Renal pelvis (tissue), 12 donors: ENCODE results near the gene VAT1L. TPM values are rescaled to one million over a fixed set of nuclear protein-coding genes. Genes with fewer than 3 reads are reported as not detected.

Experiments used
- DNase-seq: peaks from one replicate; pipeline ENCODE4 v3.0.0-alpha.2; 2013
- long read RNA-seq, 16 experiments: transcript quantifications; one replicate each; lab custom pipeline, GENCODE V29; 2026
- polyA plus RNA-seq, 3 donors: library from polyadenylated mRNA; unstranded; fragments of 120-200 nt; gene quantifications; one replicate each; pipeline ENCODE4 v1.2.1, GENCODE V29; 2013; ENCODE audit not compliant: insufficient read length in 3 of 3

The VAT1L gene, protein sequence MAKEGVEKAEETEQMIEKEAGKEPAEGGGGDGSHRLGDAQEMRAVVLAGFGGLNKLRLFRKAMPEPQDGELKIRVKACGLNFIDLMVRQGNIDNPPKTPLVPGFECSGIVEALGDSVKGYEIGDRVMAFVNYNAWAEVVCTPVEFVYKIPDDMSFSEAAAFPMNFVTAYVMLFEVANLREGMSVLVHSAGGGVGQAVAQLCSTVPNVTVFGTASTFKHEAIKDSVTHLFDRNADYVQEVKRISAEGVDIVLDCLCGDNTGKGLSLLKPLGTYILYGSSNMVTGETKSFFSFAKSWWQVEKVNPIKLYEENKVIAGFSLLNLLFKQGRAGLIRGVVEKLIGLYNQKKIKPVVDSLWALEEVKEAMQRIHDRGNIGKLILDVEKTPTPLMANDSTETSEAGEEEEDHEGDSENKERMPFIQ
- polyA plus RNA-seq, result 1 to 10 TPM; 3.4 to 6.4 (median 3.7) TPM
- long read RNA-seq, donor 1, partial matches to known transcripts, result 0 of 1 reads
- long read RNA-seq, donor 1, other reads (novel, unspliced or antisense), result 0 of 1 reads
- long read RNA-seq, donor 2, partial matches to known transcripts, result 0 of 4 reads
- long read RNA-seq, donor 2, other reads (novel, unspliced or antisense), result 0 of 4 reads
- long read RNA-seq, donor 3, partial matches to known transcripts, result 0 of 1 reads
- long read RNA-seq, donor 3, other reads (novel, unspliced or antisense), result 0 of 1 reads
- long read RNA-seq, donor 4, partial matches to known transcripts, result 0 of 2 reads
- long read RNA-seq, donor 4, other reads (novel, unspliced or antisense), result 0 of 2 reads
- long read RNA-seq, donor 5, partial matches to known transcripts, result 0 of 1 reads
- long read RNA-seq, donor 5, other reads (novel, unspliced or antisense), result 0 of 1 reads
- long read RNA-seq, donor 6, partial matches to known transcripts, result 0 of 1 reads
- long read RNA-seq, donor 6, other reads (novel, unspliced or antisense), result 0 of 1 reads
- long read RNA-seq, donor 7, partial matches to known transcripts, result 0 of 2 reads
- long read RNA-seq, donor 7, other reads (novel, unspliced or antisense), result 0 of 2 reads
- long read RNA-seq, donor 8, result 0 reads
- long read RNA-seq, donor 9, partial matches to known transcripts, result 0 of 1 reads
- long read RNA-seq, donor 9, other reads (novel, unspliced or antisense), result 0 of 1 reads
- long read RNA-seq, donor 10, partial matches to known transcripts, result 0 of 1 reads
- long read RNA-seq, donor 10, other reads (novel, unspliced or antisense), result 0 of 1 reads
- long read RNA-seq, donor 11, result 0 reads
- long read RNA-seq, donor 12, partial matches to known transcripts, result 0 of 2 reads
- long read RNA-seq, donor 12, other reads (novel, unspliced or antisense), result 0 of 2 reads
- long read RNA-seq, donor 13, result 0 reads
- long read RNA-seq, donor 14, result 0 reads
- long read RNA-seq, donor 15, result 0 reads
- long read RNA-seq, donor 16, result 0 reads

DNA sequence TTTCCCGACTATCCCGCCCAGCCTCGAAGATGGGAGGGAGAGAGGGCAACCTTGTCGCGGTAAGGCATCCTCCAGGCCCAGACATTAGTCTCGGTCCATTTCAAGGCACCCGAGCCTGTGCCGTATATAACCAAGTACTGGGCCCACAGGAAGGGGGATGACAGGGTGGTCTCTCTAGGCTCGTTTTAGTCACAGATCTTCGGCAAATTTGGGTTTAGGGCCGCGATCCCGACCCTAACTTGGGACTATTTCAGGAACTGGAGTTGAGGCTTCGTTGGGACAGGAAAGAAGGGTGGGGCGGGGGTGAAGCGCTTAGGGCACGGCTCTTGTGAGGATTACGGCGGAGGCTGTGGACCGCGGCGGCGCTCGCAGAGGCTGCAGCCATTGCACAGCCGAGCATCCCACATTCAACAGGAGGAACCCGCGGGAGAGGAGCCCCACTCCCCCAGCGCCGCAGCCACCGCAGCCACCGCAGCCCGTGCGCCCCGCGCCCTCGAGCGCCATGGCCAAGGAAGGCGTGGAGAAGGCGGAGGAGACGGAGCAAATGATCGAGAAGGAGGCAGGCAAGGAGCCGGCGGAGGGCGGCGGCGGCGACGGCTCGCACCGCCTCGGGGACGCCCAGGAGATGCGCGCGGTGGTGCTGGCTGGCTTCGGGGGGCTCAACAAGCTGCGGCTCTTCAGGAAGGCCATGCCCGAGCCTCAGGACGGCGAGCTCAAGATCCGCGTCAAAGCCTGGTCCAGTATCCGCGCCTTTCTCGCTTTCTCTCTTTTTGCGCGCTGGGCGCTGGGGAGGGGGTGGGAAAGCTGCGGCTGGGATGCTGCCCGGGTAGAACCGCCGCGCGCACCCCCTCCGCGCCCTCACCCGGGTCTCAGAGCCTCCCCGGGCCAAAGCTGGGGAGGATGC lies at the start of gene VAT1L:
Gene VAT1L (plus strand): TSS at position 384 of the 904 bp plus-strand sequence. CDS start 119 bp downstream, at position 503.
- DNase-seq, result peak; percentile 58

DNA sequence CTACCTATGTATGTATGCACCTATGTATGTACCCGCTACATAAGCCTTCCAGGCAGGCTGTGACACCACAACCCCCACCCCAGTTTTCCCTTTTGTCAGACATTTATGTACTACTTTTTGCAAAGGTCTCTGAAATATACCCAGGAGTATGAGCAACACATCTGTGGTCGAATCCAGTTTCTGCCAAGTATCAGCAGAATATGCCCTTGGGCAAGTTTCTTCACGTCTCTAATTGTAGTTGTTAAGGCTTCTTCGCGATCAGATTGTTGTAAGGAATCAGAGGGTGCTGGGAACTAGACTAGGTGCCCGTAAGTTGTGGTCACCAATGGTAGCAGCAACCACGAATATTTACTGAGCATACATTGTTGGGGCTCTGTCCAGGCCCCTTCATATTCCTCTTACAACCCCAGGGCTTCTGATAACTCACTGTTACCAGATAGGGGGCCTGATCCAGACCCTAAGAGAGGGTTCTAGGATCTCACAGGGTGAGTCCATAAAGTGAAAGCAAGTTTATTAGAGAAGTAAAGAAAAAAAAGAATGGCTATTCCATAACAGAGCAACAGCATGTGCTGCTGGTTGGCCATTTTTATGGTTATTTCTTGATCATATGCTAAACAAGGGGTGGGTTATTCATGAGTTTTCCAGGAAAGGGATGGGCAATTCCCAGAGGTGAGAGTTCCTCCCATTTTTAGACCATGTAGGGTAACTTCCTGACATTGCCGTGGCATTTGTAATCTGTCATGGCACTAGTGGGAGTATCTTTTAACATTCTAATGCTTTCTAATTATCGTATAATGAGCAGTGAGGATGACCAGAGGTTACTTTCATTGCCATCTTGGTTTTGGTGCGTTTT lies 49.4 kb upstream of the VAT1L start:
- no peak for DNase-seq

DNA sequence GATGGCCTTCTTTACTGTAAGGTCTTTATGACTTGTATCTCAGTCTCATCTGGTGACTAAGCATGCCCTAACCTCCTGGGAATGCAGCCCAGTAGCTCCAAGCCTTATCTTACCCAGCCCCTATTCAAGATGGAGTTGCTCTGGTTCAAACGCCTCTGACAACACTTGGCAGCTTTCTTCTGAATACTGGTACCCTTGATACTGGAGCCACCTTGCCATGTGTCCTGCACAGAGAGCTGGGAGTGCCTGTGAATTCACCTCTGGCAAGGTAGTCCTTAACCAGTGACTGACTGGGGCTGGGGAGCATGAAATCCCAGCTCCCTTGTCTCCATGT lies 48.8 kb upstream of the VAT1L start:
- DNase-seq, result no peak

DNA sequence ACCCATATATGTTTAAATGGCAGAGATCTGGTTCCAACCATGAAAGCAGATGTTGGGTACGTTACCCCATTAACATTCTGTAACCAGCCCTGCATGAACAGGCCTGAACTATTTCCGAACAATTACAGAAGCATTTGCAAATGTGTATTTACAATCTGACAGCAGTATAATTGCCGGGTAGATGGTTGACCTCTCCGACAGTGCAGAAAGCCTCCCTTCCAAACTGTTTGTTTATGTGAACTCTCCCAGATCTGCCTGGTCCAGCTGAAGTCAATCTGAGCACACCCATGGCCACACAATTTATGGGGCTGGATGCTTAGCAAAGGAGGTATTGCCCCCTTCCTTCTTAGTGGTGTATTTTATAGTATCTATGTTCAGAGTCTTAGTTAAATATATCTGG lies 44.2 kb upstream of the VAT1L start:
- peak; percentile 34 for DNase-seq

DNA sequence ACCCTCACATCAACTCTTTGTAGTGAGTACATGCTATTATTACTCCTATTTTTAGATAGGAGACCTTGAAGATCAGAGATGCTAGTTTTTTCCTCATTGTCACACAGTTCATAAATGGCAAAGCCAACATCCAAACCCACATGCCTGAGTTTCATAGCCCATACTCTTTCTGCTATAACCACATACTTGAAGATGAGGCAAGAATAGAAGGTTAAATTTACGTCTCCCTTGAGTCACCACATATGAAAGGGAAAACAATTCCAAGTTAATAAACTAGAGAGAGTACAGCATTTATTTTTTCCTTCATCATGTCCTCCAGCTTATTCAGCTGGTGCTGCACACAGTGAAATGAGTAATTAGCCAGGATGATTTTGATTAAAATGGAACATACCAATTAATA lies 42.4 kb upstream of the VAT1L start:
- no peak for DNase-seq

DNA sequence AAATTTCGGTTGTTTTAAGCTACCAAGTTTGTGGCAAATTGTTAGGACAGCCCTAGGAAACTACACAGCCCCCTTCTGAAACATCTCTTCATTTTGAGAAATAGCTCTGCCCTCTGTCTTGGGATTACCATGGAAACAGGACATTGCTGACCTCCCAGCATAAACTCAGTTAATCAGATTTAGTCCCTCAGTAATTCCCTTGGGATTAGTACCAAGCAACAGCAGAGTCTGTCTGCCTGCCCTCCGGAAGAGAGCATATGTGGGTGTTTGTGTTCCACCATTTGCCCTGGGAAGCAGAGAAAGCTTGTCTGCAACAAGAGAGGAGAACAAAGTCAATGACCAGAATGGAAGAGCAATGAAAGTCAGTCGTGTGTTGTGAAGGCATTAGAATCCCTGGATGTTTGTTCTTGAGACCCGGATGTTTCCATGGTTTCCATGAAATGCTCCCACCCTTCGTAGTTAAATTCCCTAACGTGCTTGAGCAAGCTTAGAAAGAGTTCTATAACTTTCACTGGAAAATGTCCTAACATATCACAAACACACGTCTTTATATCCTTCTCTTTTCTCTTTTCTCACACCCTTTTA lies 39.9 kb upstream of the VAT1L start:
- peak; percentile 24 for DNase-seq

DNA sequence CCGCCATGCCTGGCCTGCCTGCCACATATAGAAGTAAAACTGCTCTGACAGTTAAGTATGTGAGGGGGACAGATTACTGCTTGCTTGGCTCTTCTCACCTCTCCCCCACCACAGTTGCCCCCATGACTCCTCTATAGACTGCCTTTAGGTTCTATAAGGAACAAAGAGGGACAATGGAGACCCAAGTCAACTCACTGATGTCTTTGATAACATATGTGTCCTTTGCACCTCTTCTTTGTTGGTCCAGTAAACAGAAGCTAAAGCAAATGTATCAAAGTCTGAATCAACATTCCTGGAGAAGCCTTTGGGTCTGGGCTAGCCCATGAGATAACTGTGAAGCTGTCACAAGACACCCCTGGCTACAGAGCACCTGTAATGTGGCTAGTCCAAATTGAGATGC lies 38.9 kb upstream of the VAT1L start:
- no peak for DNase-seq

DNA sequence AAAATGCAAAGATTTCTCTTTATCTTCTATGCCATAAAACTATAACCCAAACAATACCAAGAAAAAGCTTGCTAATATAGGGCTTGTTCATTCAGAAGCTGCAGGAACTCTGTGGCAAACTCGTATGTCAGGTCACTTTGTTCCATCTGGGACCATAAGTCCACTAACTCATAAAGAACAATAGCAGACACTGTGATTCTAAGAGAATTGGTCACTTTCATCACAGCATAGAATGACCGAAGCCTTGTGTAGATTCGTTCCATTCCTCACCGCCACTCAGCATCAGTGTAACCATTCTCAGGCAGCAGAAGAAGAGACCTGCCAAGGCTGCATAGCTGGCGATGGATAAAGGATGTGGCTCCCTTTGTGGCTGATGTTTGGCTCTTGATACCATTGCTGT lies 30.3 kb upstream of the VAT1L start:
- DNase-seq, result no peak

DNA sequence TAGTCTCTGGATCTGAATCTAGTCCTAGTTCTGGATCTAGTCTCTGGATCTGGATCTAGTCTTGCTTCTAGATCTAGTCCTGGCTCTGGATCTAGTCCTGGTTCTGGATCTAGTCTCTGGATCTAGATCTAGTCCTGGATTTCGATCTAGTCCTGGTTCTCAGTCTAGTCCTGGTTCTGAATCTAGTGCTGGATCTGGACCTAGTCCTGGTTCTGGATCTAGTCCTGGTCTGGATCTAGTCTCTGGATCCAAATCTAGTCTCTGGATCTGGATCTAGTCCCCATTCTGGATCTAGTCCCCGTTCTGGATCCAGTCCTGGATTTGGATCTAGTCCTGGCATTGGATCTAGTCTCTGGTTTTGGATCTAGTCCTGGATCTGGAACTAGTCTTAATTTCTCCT lies 29.9 kb upstream of the VAT1L start:
- no peak for DNase-seq

DNA sequence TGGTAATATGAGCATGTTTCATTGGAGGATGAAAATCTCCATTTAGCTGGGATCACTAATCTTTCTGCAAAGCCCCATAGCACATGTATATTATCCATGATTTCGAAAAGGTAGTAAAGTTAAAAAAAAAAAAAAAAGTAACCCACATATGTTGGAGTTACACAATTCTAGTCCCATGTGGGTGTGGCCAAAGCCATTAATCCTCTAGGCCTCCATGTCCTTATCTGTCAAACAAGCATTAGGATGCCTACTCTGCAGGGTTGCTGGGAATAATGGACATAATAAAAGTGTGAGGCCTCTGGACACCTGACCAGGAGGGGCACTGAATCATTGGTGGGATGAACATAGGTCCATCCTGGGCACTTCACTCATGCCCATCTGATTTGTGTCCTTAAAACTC lies 29.2 kb upstream of the VAT1L start:
- DNase-seq, result no peak

DNA sequence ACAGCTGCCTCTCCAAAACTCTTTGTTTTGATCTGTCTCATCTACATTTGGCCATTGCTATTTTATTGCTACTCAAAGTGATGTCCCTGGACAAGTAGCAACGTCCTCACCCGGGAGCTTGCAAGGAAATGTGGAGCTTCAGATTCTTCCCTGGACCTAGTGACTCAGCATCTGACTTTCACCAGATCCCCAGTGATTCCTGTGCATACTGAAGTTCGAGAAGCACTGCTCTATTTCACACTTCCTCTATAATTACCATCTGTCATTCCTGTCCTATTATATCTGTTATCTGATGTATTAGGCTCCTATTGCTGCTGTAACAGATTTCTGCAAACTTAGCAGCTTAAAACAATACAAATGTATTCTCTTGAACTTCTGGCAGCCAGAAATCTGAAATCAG lies 28.5 kb upstream of the VAT1L start:
- DNase-seq, result no peak

DNA sequence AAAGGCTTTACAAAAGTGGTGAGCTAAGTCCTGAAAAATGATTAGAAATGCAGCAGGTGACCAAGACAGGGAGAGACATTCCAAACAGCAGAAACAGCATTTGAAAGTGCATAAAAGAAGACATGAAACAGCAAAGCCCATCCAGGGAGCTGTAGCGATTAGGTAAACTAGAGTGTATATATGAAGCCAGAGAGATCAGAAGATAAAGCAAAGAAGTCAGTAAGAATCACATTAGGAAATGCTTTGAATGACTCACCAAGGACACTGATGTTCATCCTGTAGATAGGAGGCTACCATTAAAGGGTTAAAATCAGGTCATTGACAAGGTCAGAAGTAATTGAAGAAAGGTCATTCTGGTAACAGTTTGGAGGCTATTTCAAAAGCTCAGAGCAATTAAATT lies 27.6 kb upstream of the VAT1L start:
- no peak for DNase-seq

DNA sequence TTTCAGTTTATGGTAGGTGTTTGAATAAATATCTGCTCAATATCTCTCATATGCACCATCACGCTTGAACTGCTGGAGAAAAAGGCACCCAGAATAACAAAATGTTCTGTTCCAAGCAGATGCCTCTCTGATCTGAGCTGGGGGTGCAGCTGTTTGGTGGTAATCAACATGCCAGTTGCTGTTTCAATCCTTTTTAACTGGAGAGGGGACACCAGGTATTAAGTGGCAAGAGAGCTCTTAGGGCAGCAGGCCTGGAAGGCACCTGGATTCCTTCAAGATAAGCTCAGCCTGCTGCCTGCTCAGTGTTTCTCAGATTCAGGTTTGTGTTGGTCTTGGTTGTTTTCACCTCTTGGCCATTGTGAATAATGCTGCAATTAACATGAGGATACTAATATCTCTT lies 27.2 kb upstream of the VAT1L start:
- no peak for DNase-seq

DNA sequence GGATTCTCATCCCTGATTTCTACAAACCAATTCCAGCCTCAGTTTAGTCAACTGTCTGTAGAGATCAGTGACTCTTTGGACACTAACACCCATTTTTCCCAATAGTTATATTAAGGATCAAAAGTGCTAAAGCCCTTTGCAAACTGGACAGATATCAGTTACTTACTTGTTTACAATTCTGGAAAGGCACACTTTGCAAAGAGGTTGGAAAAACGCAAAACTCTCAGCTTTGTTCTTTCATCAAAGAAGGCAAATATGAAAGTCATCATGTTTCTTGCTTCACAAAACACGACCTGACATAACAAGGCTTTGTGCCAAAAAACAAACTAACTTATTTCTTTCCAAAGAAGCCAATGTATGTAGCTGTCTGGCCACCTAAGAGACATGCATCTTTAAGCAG lies 26.1 kb upstream of the VAT1L start:
- DNase-seq, result no peak

DNA sequence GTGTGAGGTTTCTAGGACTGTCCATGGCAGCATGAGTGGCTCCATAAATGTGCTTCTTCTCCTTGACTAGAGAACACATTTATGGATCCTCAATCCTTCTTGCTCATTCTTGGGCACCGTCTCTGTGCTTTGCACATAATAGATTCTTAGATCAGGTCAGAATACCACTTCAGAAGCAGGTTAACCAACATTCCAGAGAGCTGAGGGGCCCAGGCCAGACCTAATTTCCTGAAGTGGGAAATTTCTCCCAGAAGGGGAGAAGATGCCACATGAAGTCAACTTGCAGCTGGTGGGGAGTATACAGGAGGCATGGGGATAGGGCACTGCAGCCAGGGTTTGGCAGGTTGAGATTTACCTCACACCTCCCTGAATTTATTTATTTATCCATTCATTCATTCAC lies 24.4 kb upstream of the VAT1L start:
- DNase-seq, result no peak

DNA sequence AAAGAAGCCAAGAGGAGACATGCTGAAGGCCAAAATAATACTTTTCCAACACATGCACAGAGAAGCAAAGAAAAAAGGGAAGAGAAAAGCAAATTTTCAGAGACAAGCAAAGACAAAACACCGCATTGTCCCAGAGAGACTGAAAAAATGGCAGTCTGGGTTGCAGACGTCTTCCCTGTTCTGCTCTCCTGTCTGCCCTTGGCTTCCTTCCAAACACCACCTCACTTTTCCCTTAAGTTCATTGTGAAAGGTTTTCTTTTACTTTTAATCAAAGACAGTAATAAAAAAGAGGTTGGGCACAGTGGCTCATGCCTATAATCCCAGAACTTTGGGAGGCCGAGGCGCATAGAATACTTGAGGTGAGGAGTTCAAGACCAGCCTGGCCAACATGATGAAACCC lies 21.2 kb upstream of the VAT1L start:
- no peak for DNase-seq

DNA sequence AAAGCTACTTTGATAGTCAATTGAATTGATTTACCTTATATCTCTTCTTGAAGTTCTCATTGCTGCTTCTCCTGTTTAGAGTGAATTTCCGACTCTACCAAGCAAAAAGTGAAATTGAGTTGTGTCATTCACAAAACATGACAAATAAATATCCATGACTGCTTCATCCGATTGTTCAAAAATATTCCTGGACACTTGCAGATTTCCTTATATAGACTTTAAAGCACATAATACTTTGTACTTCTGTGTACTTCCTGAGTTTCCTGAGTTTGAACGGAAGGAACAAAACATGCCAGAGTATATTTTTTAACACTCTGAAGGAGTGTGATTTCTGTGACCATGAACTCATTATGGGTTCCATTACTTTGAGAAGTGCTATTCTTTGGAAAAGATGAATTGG lies 20.5 kb upstream of the VAT1L start:
- no peak for DNase-seq

DNA sequence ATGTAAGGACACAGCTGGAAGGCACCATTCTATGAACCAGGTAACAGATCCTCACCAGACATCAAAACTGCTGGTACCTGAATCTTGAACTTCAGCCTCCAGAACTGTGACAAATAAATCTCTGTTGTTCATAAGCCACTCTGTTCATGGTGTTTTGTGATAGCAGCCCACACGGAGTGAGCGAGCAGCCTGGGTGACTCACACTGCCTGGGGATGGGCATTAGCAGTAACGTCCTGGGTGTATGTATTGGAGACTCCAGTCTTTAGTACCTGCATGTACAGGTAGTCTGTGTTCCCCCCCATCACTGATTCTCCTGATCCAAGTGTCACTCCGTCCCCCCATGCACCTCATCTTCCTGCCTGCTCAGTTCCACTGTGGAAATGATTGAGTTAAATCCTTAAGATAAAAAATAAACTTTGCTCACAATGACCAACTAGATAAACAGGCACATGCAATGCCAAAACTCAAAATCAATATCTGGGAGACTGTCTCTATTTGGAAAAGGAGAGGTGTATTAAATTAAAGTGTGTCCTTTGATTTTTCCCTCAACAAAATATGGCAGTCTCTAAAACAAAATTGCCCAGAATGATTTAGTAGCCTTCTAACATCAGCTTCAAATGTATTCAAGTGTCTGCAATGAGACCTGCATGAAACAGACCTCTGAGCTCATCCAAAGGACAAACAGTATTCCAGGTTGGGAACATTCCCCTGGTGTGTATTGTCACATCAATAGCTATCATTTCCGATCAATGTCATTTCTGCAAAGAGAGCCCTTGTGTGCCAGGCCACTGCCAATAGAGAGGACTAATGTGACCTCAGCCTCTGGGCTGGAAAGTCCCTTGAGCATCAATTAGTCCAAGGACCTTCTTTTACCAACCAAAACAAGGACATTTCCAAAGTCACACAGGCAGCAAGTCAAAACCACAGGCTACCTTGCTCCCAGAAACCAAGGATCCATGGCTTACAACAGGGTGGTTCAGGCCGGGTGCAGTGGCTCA lies 12.2 kb upstream of the VAT1L start:
- no peak for DNase-seq
